ENCODE data around the gene GPALPP1. TPM values are rescaled to one million over a fixed set of nuclear protein-coding genes. Genes with fewer than 3 reads are reported as not detected.

The GPALPP1 gene
- total and polyA plus RNA-seq, 2 of the 4 experiments (the other 2 are of a cell fraction) = 10.6 to 12.5 TPM

- H3K36me3 ChIP-seq (ENCODE audit: control insufficient read depth, insufficient read depth, low read length) = peaks cover 2% of the 10 kb centered on the region; the same call in 1 of the 2 replicates
- no peak overlapping the region for H3K9ac ChIP-seq (ENCODE audit: low read depth, low read length)
- no peaks in the 10 kb centered on the region for H3K9me3 ChIP-seq (ENCODE audit: control insufficient read depth, insufficient read depth, low read length)
- no peak overlapping the region for H4K8ac ChIP-seq (ENCODE audit: low read depth in 2 of 2, low read length in 2 of 2)
- H3K14ac ChIP-seq (replicated peaks; ENCODE audit: low read depth, low read length) = no peak overlapping the region
- H3K27me3 ChIP-seq (ENCODE audit: control insufficient read depth, insufficient read depth, low read length) = no peaks in the 10 kb centered on the region
- no peak overlapping the region for H2AK9ac ChIP-seq (replicated peaks; ENCODE audit: low read depth, low read length, poor library complexity)
- no peak overlapping the region for H3K4me3 ChIP-seq (ENCODE audit: insufficient read depth, low read depth, low read length)
- POLR2A ChIA-PET (ENCODE audit: unreplicated experiment) = no interaction called here
- H2BK5ac ChIP-seq (ENCODE audit: low read depth, low read length, poor library complexity, severe bottlenecking) = no peak overlapping the region
- DNase-seq (no peak), ATAC-seq (ENCODE audit: low read depth) (no peak)
- no peaks in the 10 kb centered on the region for H4K20me1 ChIP-seq (ENCODE audit: insufficient read depth, low read length)
- peaks cover 3 to 21% of the 10 kb centered on the region in 2 experiments; a peak in 3 of 4 replicates for H3K79me1 ChIP-seq (ENCODE audit: low read depth in 1 of 2, low read length in 2 of 2)
- no peaks in the 10 kb centered on the region for H3K9me1 ChIP-seq (ENCODE audit: insufficient read depth, low read length)
- H2AK5ac ChIP-seq (ENCODE audit: low read depth, low read length) = no peak overlapping the region
- H4K91ac ChIP-seq (ENCODE audit: insufficient read depth, low read depth, low read length) = no peak overlapping the region
- H3K4me1 ChIP-seq (ENCODE audit: control insufficient read depth, insufficient read depth, low read length) = peaks cover 3% of the 10 kb centered on the region; the same call in 1 of the 2 replicates
- CTCF ChIA-PET = no interaction called here
- dilution Hi-C loops (cut with HindIII; ENCODE audit: low sequenced_read_pairs, unreplicated experiment) = no loop called here
- intact Hi-C loops (cut with micrococcal nuclease) = no loop called here
- H3K23ac ChIP-seq (ENCODE audit: low read depth, low read length) = no peak overlapping the region
- no peak overlapping the region for H2BK20ac ChIP-seq (ENCODE audit: low read depth, low read length)
- H2BK15ac ChIP-seq (ENCODE audit: low read depth, low read length) = no peak overlapping the region
- no peak overlapping the region for H3K4me2 ChIP-seq (ENCODE audit: low read depth, low read length)
- H4K5ac ChIP-seq (ENCODE audit: low read depth, low read length) = no peak overlapping the region
- BruUV-seq (replicated peaks) = no TSS peak
- no CpG with 5 or more reads among the region's 2 CpGs for WGBS, 2 experiments (ENCODE audit: extremely low coverage in 2 of 2, insufficient read length in 1 of 2)
- no peak overlapping the region for H2BK120ac ChIP-seq (ENCODE audit: low read depth, low read length)
- no peak overlapping the region for H3K18ac ChIP-seq (ENCODE audit: low read depth, low read length)
- H3K4ac ChIP-seq (ENCODE audit: low read depth, low read length) = no peak overlapping the region
- no peak overlapping the region for H2AFZ ChIP-seq (replicated peaks; ENCODE audit: low read length, poor library complexity)
- TF ChIP-seq FOS (IDR thresholded peaks at IDR 0.05; ENCODE audit: low read depth, low read length) = no peak
- no peak for TF ChIP-seq CHD1 (IDR thresholded peaks at IDR 0.05; ENCODE audit: low read depth, low read length)
- TF ChIP-seq ELK1 (IDR thresholded peaks at IDR 0.05; ENCODE audit: borderline replicate concordance, low read depth, low read length) = no peak
- TF ChIP-seq RCOR1 (IDR thresholded peaks at IDR 0.05; ENCODE audit: insufficient replicate concordance, low read length) = no peak
- TF ChIP-seq USF2 (IDR thresholded peaks at IDR 0.05; ENCODE audit: low read depth, low read length) = no peak
- no peak for TF ChIP-seq CEBPB (IDR thresholded peaks at IDR 0.05; ENCODE audit: low read depth, low read length)
- TF ChIP-seq RAD21 (IDR thresholded peaks at IDR 0.05; ENCODE audit: low read length) = no peak
- TF ChIP-seq BHLHE40 (IDR thresholded peaks at IDR 0.05; ENCODE audit: low read depth, low read length) = no peak
- no peak for TF ChIP-seq MAZ (IDR thresholded peaks at IDR 0.05; ENCODE audit: borderline replicate concordance, low read depth, low read length)
- TF ChIP-seq SMC3 (IDR thresholded peaks at IDR 0.05; ENCODE audit: low read depth, low read length) = no peak
- no peak for TF ChIP-seq NFE2L2 (IDR thresholded peaks at IDR 0.05; ENCODE audit: low read depth, low read length)
- no peak for TF ChIP-seq POLR2A (IDR thresholded peaks at IDR 0.05; ENCODE audit: low read depth, low read length)
- TF ChIP-seq MAFK (IDR thresholded peaks at IDR 0.05; ENCODE audit: low read depth, low read length) = no peak
- no peak overlapping the region for H3K56ac ChIP-seq (ENCODE audit: extremely low read depth, insufficient read depth, low read length)
- in situ Hi-C loops (cut with MboI; ENCODE audit: low sequenced_read_pairs) = no loop called here
- H3K27ac ChIP-seq (ENCODE audit: insufficient read depth, low read length) = no peak overlapping the region
Observed at GRCh38 chr13:44952671-44953070, 36.7 kb upstream of the GPALPP1 start.

All from IMR-90 (cell line).